Measurements from ENCODE around the gene TIMM44.

- TF ChIP-seq EZH2 (IDR thresholded peaks at IDR 0.05; ENCODE audit: low read depth) (no peak), CTCF (conservative IDR thresholded peaks at IDR 0.05) (no peak)
Observed at GRCh38 chr19:7931221-7932061, 12.0 kb downstream of the TIMM44 start.
